ENCODE data around the gene B3GALT6.

GRCh38 chr1:1267488-1268283, 35.6 kb downstream of the B3GALT6 start:
- TF ChIP-seq CTCF (IDR thresholded peaks at IDR 0.05) (no peak), ZFX (IDR thresholded peaks at IDR 0.05; ENCODE audit: borderline replicate concordance) (no peak)

All from 22Rv1 (cell line).